Measurements from ENCODE around the gene UPK1B. TPM values are rescaled to one million over a fixed set of nuclear protein-coding genes. Genes with fewer than 3 reads are reported as not detected.

Gene UPK1B
- total and polyA plus RNA-seq, 4 donors, result 0.08 to 0.23 (median 0.14) TPM

- no peak overlapping the region for H3K27ac ChIP-seq (ENCODE audit: low read depth in 1 of 2, low read length in 2 of 2)
- no peaks in the 10 kb centered on the region for H3K27me3 ChIP-seq (ENCODE audit: control insufficient read depth in 4 of 4, insufficient read depth in 4 of 4, low read length in 3 of 4)
- 76% methylated on average over 4 of the region's 4 CpGs for WGBS
- no peak for TF ChIP-seq RXRA (IDR thresholded peaks at IDR 0.05)
- TF ChIP-seq FOXA2 (IDR thresholded peaks at IDR 0.05), result no peak
- TF ChIP-seq YY1 (IDR thresholded peaks at IDR 0.05), result no peak
- TF ChIP-seq HNF4G (IDR thresholded peaks at IDR 0.05), result no peak
- TF ChIP-seq MAX (IDR thresholded peaks at IDR 0.05), result no peak
- no peak for TF ChIP-seq JUND (IDR thresholded peaks at IDR 0.05)
- TF ChIP-seq EGR1 (IDR thresholded peaks at IDR 0.05; ENCODE audit: low read depth in 2 of 2), result no peak
- no peak for TF ChIP-seq CTCF (IDR thresholded peaks at IDR 0.05; ENCODE audit: low read depth, low read length, missing input control)
- TF ChIP-seq GABPA (IDR thresholded peaks at IDR 0.05 in 1 of 2, conservative IDR thresholded peaks at IDR 0.05 in 1 of 2), result no peak
- TF ChIP-seq REST (IDR thresholded peaks at IDR 0.05), result no peak
- TF ChIP-seq SP1 (IDR thresholded peaks at IDR 0.05), result no peak
- TF ChIP-seq RAD21 (IDR thresholded peaks at IDR 0.05), result no peak
- no peak for TF ChIP-seq HNF4A (conservative IDR thresholded peaks at IDR 0.05)
- no peaks in the 10 kb centered on the region for H3K9me3 ChIP-seq (ENCODE audit: control insufficient read depth in 4 of 4, low read length in 3 of 4)
- no peak overlapping the region for H3K9ac ChIP-seq (ENCODE audit: low read depth in 1 of 2, low read length in 2 of 2)
- no peak overlapping the region for H3K4me3 ChIP-seq (ENCODE audit: low read depth in 1 of 3, low read length in 3 of 3)
- H3K4me1 ChIP-seq (ENCODE audit: control insufficient read depth in 4 of 4, insufficient read depth in 4 of 4, low read length in 3 of 4), result no peaks in the 10 kb centered on the region
- no peaks in the 10 kb centered on the region for H3K36me3 ChIP-seq (ENCODE audit: control insufficient read depth in 4 of 4, insufficient read depth in 3 of 4, low read depth in 1 of 4, low read length in 3 of 4)
- no peak for DNase-seq (ENCODE audit: low spot score)
These were observed 23.9 kb upstream of the UPK1B start for GRCh38 chr3:119149484-119149883.

GRCh38 chr3:119156868-119157267 is 16.5 kb upstream of the UPK1B start:
- no peak for DNase-seq (ENCODE audit: low spot score)
- Histone ChIP-seq H3K36me3 (ENCODE audit: control insufficient read depth in 4 of 4, insufficient read depth in 3 of 4, low read depth in 1 of 4, low read length in 3 of 4) (no peaks in the 10 kb centered on the region), H3K9ac (ENCODE audit: low read depth in 1 of 2, low read length in 2 of 2) (no peak overlapping the region), H3K9me3 (ENCODE audit: control insufficient read depth in 4 of 4, low read length in 3 of 4) (peaks cover 0 to 6% (median 2%) of the 10 kb centered on the region in 4 donors), H3K4me1 (ENCODE audit: control insufficient read depth in 4 of 4, insufficient read depth in 4 of 4, low read length in 3 of 4) (no peaks in the 10 kb centered on the region), H3K27me3 (ENCODE audit: control insufficient read depth in 4 of 4, insufficient read depth in 4 of 4, low read length in 3 of 4) (no peaks in the 10 kb centered on the region), H3K27ac (ENCODE audit: low read depth in 1 of 2, low read length in 2 of 2) (no peak overlapping the region), H3K4me3 (ENCODE audit: low read depth in 1 of 3, low read length in 3 of 3) (no peak overlapping the region)
- TF ChIP-seq SP1 (IDR thresholded peaks at IDR 0.05), result no peak

GRCh38 chr3:119157971-119158370 is 15.4 kb upstream of the UPK1B start:
- H3K36me3 ChIP-seq (ENCODE audit: control insufficient read depth in 4 of 4, insufficient read depth in 3 of 4, low read depth in 1 of 4, low read length in 3 of 4), result no peaks in the 10 kb centered on the region
- H3K4me3 ChIP-seq (ENCODE audit: low read depth in 1 of 3, low read length in 3 of 3), result no peak overlapping the region
- no peaks in the 10 kb centered on the region for H3K27me3 ChIP-seq (ENCODE audit: control insufficient read depth in 4 of 4, insufficient read depth in 4 of 4, low read length in 3 of 4)
- no peaks in the 10 kb centered on the region for H3K4me1 ChIP-seq (ENCODE audit: control insufficient read depth in 4 of 4, insufficient read depth in 4 of 4, low read length in 3 of 4)
- no peak overlapping the region for H3K27ac ChIP-seq (ENCODE audit: low read depth in 1 of 2, low read length in 2 of 2)
- no peak overlapping the region for H3K9ac ChIP-seq (ENCODE audit: low read depth in 1 of 2, low read length in 2 of 2)
- 66% methylated on average over 2 of the region's 2 CpGs for WGBS
- peaks cover 0 to 6% (median 2%) of the 10 kb centered on the region in 4 donors for H3K9me3 ChIP-seq (ENCODE audit: control insufficient read depth in 4 of 4, low read length in 3 of 4)
- no peak for DNase-seq (ENCODE audit: low spot score)
- no peak for TF ChIP-seq YY1 (IDR thresholded peaks at IDR 0.05)
- TF ChIP-seq SP1 (IDR thresholded peaks at IDR 0.05), result no peak
- TF ChIP-seq HNF4A (conservative IDR thresholded peaks at IDR 0.05), result no peak
- TF ChIP-seq FOXA1 (IDR thresholded peaks at IDR 0.05), result no peak
- TF ChIP-seq FOXA2 (IDR thresholded peaks at IDR 0.05), result no peak
- no peak for TF ChIP-seq RXRA (IDR thresholded peaks at IDR 0.05)
- TF ChIP-seq EGR1 (IDR thresholded peaks at IDR 0.05; ENCODE audit: low read depth in 2 of 2), result no peak
- TF ChIP-seq ZBTB33 (IDR thresholded peaks at IDR 0.05), result no peak
- TF ChIP-seq NR2F2 (IDR thresholded peaks at IDR 0.05), result no peak
- TF ChIP-seq MAX (IDR thresholded peaks at IDR 0.05), result no peak
- TF ChIP-seq RAD21 (IDR thresholded peaks at IDR 0.05), result no peak
- TF ChIP-seq ATF3 (IDR thresholded peaks at IDR 0.05), result no peak
- TF ChIP-seq HNF4G (IDR thresholded peaks at IDR 0.05), result no peak
- no peak for TF ChIP-seq GABPA (IDR thresholded peaks at IDR 0.05 in 1 of 2, conservative IDR thresholded peaks at IDR 0.05 in 1 of 2)
- TF ChIP-seq CTCF (IDR thresholded peaks at IDR 0.05; ENCODE audit: low read depth, low read length, missing input control), result no peak
- no peak for TF ChIP-seq JUND (IDR thresholded peaks at IDR 0.05)
